A673 (cell line): ENCODE measurements around the gene TACC2.

ENCODE experiments used
- EZH2 ChIP-seq: fragments of 200-600 bp; sonication (generic); IDR thresholded peaks from 2 replicates; pipeline ENCODE4 v1.6.1; 2017; ENCODE audit warnings: borderline replicate concordance, low read depth, mild to moderate bottlenecking, mixed read lengths, antibody characterized with exemption, low read length; ENCODE audit not compliant: poor library complexity, severe bottlenecking
- TF ChIP-seq, protein P1 (sequence below): fragments of 300-800, 200-600 bp; sonication (generic); conservative IDR thresholded peaks from 2 replicates; pipeline ENCODE4 v1.5.1; 2017; ENCODE audit warnings: low read depth, mild to moderate bottlenecking, antibody characterized with exemption, low read length, moderate library complexity, mixed read lengths

DNA sequence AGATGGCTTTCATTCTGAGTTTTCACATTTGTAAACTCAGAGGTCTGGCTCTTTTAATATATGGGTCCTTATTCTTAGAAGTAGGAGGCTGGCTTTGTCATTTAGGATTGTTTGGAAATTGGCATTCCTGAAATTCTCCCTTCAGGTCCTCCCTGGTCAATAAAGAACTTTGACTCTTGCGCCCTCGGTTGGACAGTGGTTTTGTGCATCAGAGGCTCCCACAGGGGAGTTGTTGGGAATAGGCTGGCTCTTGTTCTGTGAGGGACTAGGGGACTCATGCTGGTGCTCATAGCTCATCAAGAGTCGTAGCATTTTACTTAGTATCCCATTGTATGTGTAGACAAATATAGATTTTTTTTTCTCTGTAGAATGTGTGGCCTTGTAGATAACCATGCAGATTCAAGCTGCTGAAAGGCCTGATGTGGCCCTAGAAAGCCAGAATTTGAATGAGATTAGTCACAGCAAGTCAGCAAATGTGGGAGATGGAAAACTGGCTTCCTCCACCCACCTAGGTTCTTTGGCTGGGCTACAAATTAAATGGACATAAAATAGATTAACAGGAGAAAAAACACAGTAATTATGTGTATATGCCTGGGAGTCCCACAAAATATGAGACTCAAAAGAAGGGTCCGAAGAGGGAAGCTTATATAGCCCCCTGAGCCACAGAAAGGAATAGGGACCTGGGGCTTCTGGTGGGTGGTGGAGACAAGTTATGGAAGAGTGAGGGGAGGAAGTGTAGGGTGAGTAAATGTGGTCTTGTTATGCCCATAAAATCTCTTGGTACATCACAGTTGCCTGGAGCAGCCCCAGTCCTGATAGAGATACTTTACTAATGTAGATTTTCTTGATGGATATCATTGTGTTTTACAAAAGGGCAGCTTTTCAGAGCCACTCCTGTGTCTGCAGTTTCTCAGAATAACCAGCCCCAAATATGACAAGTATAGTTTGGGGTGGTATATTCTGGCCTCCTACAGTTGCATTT is 187.6 kb downstream of the TACC2 start:
- TF ChIP-seq, protein P1, sequence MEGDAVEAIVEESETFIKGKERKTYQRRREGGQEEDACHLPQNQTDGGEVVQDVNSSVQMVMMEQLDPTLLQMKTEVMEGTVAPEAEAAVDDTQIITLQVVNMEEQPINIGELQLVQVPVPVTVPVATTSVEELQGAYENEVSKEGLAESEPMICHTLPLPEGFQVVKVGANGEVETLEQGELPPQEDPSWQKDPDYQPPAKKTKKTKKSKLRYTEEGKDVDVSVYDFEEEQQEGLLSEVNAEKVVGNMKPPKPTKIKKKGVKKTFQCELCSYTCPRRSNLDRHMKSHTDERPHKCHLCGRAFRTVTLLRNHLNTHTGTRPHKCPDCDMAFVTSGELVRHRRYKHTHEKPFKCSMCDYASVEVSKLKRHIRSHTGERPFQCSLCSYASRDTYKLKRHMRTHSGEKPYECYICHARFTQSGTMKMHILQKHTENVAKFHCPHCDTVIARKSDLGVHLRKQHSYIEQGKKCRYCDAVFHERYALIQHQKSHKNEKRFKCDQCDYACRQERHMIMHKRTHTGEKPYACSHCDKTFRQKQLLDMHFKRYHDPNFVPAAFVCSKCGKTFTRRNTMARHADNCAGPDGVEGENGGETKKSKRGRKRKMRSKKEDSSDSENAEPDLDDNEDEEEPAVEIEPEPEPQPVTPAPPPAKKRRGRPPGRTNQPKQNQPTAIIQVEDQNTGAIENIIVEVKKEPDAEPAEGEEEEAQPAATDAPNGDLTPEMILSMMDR = no peak
- TF ChIP-seq EZH2 = no peak
